Testis (tissue), 3 donors: Measurements from ENCODE around the gene OLFML1. TPM values are rescaled to one million over a fixed set of nuclear protein-coding genes. Genes with fewer than 3 reads are reported as not detected.

Experiments used
- DNase-seq: peaks from one replicate; pipeline ENCODE4 v3.0.0-alpha.2; 2019
- H3K27ac ChIP-seq, 2 donors: fragments of 200-600 bp; sonication (generic); one replicate each; pipeline ENCODE4 v1.5.1; 2019
- H3K27me3 ChIP-seq: fragments of 200-600 bp; sonication (generic); one replicate; pipeline ENCODE4 v1.5.1; 2019
- H3K36me3 ChIP-seq: fragments of 200-600 bp; sonication (generic); one replicate; pipeline ENCODE4 v1.5.1; 2017; ENCODE audit warnings: low read depth; ENCODE audit errors: missing control alignments
- H3K4me1 ChIP-seq: fragments of 200-600 bp; sonication (generic); one replicate; pipeline ENCODE4 v1.5.1; 2019
- H3K4me3 ChIP-seq, 2 donors: fragments of 200-600 bp; sonication (generic); one replicate each; pipeline ENCODE4 v1.5.1; 2017 to 2019
- H3K9me3 ChIP-seq: fragments of 200-600 bp; sonication (generic); one replicate; pipeline ENCODE4 v1.5.1; 2017
- CTCF ChIP-seq, 3 experiments: fragments of 450-650 bp in 2 of 3; fragments of 200-600 bp in 1 of 3; sonication (generic) in 1 of 3; IDR thresholded peaks; one replicate each; pipeline ENCODE4 v1.5.1; 2016 to 2019; ENCODE audit warnings: antibody characterized with exemption in 3 of 3, mild to moderate bottlenecking in 2 of 3, moderate library complexity in 1 of 3
- POLR2A ChIP-seq: fragments of 450-650 bp; IDR thresholded peaks from one replicate; pipeline ENCODE4 v1.6.1; 2017; ENCODE audit warnings: antibody characterized with exemption, mild to moderate bottlenecking, moderate library complexity
- WGBS, 2 donors: methylation state at CpG; one replicate each; pipeline ENCODE4 v1.1.5; 2018; 5-methylcytosine and 5-hydroxymethylcytosine counted together
- intact Hi-C: fragments of 100-400 bp; cut with DNase I; formaldehyde crosslinking; loops from one replicate; pipeline ENCODE4 v1.15.1; 2023; ENCODE audit warnings: low total_unique reads
- polyA plus RNA-seq: library from polyadenylated mRNA; stranded (reverse); fragments of 350-450 nt; fragmentation: Illumina TruSeq; extraction: RNeasy Lipid Tissue Mini Kit (QIAGEN cat#74804); gene quantifications from one replicate; pipeline ENCODE4 v1.2.3, GENCODE V29; 2014; ENCODE audit warnings: low read depth, low replicate concordance; ENCODE audit not compliant: insufficient read depth
- total RNA-seq, 2 donors: library from RNA; depleted of rRNA; stranded (reverse); fragments of >200 nt; gene quantifications; one replicate each; pipeline ENCODE4 v1.2.3, GENCODE V29; 2016

Gene OLFML1
- total and polyA plus RNA-seq, 3 donors from 2014 or later, result 2.9 to 15.3 (median 3.0) TPM

- 77 to 79% methylated on average over 4 of the region's 4 CpGs for WGBS, 2 donors
- Histone ChIP-seq H3K4me1 (no peaks in the 10 kb centered on the region), H3K36me3 (no peaks in the 10 kb centered on the region), H3K4me3 (no peak overlapping the region), H3K9me3 (no peaks in the 10 kb centered on the region), H3K27ac (no peak overlapping the region), H3K27me3 (no peaks in the 10 kb centered on the region)
- TF ChIP-seq CTCF (IDR thresholded peaks at IDR 0.05) (no peak), POLR2A (no peak)
- DNase-seq, result no peak
- intact Hi-C loops, result no loop called here
Observed at GRCh38 chr11:7547687-7548086, 62.4 kb downstream of the OLFML1 start.

DNA sequence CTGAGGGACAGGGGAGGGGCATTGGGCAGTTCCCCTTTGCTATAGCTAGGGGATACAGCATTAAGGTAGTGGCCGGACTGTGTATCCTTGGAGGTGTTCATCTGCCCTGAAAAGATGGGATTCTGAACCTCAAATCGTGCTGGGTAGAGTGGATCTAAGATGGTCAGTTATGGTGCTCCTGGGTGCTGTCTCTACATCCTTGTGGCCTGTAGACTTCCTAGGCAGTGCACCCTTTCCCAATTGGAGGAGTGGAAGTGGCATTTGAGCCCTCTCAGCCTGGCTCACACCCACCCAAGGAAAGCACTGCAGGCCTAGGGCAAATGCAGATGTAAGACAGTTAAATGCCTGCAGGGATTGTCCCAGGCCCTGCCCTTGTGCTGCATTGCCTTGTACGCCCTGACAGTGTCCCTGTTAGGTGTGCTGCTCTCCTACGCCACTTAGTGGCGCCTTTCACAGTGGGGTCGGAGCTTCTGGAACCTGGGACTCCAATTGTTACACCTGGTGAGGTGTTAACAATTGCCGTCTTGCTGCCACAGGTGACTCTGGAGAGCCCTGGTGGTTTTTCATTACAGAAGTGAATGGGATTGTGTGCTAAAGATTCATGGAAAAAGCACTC lies 63.5 kb downstream of the OLFML1 start:
- intact Hi-C loops, result no loop called here
- H3K36me3 ChIP-seq, result no peaks in the 10 kb centered on the region
- H3K27ac ChIP-seq, result no peak overlapping the region
- TF ChIP-seq POLR2A (no peak), CTCF (IDR thresholded peaks at IDR 0.05) (no peak)
- WGBS, 2 donors, result 85 to 93% methylated on average over 7 of the region's 7 CpGs
- H3K9me3 ChIP-seq, result no peaks in the 10 kb centered on the region
- no peaks in the 10 kb centered on the region for H3K4me1 ChIP-seq
- DNase-seq, result no peak
- no peaks in the 10 kb centered on the region for H3K27me3 ChIP-seq
- no peak overlapping the region for H3K4me3 ChIP-seq

DNA sequence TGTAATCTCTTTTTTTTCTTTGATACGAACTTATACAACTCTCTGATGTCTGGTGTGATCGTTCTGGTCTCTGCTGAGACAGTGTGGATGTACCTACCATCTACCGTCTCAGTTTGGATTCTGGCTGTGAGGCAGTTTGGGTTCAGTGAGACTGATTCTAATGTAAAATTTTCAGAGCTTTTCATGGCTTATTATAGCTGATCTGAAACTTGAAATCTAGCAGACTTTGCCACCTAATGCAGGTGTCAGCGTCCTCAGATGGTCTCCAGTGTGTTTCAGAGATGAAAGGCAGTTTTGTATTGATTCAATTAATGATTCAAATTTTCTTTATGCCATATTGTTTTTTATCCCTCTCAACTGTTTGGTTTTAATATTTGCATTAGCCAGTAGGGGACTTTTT lies 64.4 kb downstream of the OLFML1 start:
- no peak overlapping the region for H3K4me3 ChIP-seq
- TF ChIP-seq POLR2A (no peak), CTCF (IDR thresholded peaks at IDR 0.05) (no peak)
- intact Hi-C loops, result no loop called here
- H3K4me1 ChIP-seq, result no peaks in the 10 kb centered on the region
- no peaks in the 10 kb centered on the region for H3K27me3 ChIP-seq
- no peak overlapping the region for H3K27ac ChIP-seq
- no peaks in the 10 kb centered on the region for H3K36me3 ChIP-seq
- DNase-seq, result no peak
- 68 to 71% methylated on average over 4 of the region's 4 CpGs for WGBS, 2 donors
- no peaks in the 10 kb centered on the region for H3K9me3 ChIP-seq

DNA sequence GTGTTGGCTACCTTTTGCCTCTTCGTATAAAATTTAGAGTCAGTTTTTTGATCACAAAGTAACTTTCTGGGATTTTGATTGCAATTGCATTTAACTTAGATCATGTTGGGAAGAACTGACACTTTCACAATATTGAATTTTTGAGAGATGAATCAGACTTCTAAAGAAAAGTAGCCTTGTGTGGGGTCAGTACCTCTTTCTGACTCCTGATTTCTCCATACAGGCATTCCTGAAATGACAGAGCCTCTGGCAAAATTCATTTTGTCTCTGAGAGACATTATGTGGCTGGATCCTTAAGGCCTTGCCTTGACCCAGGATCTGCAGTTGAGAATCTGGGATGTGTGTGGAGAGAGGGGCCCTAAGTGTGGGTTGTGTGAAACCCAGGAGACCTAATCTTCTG lies 66.3 kb downstream of the OLFML1 start:
- Histone ChIP-seq H3K4me3 (no peak overlapping the region), H3K27me3 (no peaks in the 10 kb centered on the region), H3K36me3 (no peaks in the 10 kb centered on the region), H3K9me3 (no peaks in the 10 kb centered on the region), H3K27ac (no peak overlapping the region), H3K4me1 (peaks cover 3% of the 10 kb centered on the region)
- intact Hi-C loops, result no loop called here
- DNase-seq, result no peak
- TF ChIP-seq POLR2A, result no peak
- 64 to 85% methylated on average over 1 of the region's 1 CpG for WGBS, 2 donors

DNA sequence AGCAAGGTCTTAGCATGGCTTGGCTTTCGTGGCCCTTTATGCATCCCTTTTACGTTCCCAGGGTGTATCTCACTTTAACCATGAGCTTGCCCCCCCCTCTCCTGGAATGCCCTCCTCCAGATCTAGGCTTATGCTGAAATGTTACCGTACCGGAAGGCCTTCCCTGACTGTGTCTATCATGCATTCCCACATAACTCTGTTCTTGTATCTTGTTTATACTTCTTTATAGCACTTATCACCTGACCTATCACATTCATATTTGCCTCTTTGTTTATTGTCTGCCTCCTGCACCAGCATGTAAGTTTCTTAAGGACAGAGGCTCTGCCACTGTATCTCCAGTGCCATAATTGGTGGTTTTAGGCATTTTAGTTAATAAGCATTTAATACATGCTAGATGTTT lies 67.4 kb downstream of the OLFML1 start:
- Histone ChIP-seq H3K27ac (no peak overlapping the region), H3K4me1 (peaks cover 3% of the 10 kb centered on the region), H3K27me3 (no peaks in the 10 kb centered on the region), H3K36me3 (no peaks in the 10 kb centered on the region), H3K9me3 (no peaks in the 10 kb centered on the region), H3K4me3 (no peak overlapping the region)
- 83 to 84% methylated on average over 4 of the region's 4 CpGs for WGBS, 2 donors
- intact Hi-C loops, result no loop called here
- DNase-seq, result no peak
- TF ChIP-seq CTCF (IDR thresholded peaks at IDR 0.05) (no peak), POLR2A (no peak)
